ENCODE results near the gene HS3ST1.
A peak's percentile ranks its signal among the peaks of the same experiment; 100 is the strongest.

Gene HS3ST1

DNA sequence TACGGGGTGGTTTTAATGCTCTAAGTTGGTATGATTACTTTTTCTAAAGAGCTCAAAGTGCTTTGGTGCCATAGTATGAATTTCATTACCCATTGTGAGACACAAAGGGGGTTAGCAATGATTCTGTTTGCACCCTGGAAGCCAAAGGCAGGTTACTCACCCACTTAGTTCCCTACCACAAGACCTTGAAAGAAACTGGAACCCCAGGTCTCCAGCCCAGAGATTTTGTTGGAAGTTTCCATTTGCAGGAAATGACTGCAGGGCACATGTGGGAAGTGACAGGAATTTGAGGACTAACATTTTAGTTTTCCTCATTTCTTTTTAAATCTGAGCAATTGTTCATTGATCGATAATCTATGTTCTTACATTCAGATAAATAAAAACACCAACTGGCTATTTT is 1.8 kb upstream of the HS3ST1 start:
- DNase-seq: no peak

GRCh38 chr4:11429699-11430045 is 978 bp upstream of the HS3ST1 start:
- DNase-seq: no peak

DNA sequence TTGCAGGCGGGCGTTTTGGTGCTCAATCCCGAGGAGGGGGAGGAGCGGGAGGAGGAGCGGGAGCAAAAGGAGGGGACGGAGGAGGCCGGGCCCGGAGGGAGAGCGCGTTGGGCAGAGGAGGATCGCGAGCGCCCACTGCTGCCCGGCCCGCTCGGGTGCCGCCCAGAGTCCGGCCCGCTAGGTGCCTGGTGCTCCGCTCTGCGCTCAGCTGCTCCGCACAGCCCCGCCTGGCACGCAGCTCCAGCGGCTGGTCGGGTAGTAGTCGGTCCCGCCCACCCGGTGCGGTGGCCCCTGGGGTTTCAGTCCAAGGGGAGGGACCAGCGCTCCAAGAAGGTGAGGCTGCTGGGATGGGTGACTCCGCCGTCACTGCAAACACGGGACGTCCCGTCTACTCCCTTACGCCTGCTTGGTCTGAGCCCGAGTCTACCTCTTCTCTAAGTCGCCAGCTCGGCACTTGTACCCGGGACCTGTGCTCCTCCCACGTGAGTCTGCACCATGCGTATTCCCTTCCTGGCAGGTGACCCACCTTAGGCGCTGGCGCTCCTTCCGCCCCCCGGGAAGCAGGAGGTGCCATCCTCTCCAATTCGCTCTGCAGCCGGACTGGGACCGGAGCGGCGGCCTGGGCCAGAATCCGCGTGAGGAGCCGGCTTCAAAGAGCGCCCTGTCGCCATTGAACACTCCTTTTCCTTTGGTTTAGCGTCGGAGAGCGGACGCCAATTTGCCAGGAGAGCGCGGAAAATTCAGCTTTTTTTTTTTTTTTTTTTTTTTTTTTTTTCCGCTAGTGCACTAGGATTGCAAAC is 405 bp upstream of the HS3ST1 start:
- peak; percentile 19 for DNase-seq

DNA sequence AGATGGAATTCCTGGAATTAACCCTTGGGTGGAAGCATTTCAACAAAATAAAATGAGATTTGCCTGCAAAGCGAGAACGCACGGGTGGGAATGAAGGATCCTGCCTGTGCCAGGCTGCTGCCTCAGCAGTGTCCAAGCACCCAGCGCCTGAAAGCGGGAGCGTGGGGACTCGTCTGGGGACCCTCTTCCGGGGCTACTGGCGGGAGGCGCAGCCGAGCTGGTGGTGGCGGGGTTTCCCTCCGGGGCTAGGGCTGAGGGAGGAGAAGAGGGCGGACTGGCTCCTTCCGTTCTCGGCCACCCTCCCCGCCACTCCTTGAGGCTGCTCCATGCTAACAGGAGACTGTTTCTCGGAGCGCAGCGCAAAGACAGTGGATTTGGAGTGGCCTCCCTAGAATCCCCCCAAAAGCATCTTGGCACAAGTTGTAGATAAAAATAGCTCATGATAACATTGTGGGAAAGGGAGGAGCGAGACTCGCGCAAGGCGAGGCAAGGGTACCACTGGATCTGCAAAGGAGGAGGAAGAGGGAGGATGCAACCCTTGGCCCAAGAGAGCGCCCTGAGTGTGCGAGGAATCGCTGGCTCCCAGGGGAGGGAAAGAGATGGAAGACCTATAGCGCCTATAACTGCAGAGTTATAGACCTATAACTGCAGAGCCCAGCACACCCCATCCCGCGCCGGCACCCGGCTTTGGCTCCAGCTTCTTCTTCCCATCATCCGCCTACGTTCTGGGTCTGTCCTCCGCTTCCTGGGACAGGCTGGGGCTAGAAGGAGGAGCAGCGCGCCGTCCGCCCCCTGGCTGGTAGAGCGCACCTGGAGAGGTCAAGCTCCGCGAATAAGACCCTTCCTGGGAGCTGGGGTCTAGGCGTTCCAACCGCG is 1.3 kb downstream of the HS3ST1 start:
- DNase-seq: no peak

DNA sequence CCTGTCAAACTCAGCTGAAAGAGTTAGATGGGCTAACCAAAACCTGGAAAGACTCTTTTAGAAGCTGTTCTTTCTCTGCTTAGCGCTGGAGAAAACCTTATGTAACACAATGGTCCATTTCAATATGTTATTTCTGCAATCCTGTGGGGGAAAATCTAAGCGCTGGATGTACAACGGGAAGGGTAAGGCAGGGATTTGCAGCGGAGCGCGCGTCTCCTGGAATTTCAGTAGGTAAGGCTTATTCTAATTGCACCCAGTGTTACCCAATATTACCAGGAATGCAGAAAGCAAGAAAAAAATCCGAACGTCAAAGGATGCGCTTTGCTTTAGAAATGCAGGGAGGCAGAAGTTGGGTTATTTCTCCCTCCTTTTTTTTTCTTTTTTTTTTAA is 2.0 kb downstream of the HS3ST1 start:
- DNase-seq: no peak

GRCh38 chr4:11426003-11426402 is 2.7 kb downstream of the HS3ST1 start:
- no peak for DNase-seq

DNA sequence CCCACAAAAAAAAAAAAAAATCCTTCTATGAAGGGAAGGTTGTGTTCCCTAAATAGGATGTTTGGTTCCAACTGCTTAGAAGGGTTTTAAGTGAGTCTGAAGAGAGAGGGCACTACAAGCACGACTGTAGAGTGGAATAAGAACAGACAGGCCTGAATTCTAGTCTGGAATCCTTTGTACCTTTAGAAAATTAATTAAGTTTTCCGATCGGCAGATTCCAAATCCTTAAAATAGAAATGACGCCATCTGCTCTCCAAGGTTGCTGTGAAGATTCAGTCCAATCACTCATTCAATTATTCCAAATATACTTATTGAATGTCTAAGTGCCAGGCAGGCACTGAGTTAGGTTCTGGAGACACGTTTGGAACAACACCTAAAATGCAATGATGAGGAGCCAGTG is 3.8 kb downstream of the HS3ST1 start:
- DNase-seq: no peak

GRCh38 chr4:11424000-11424399 is 4.7 kb downstream of the HS3ST1 start:
- peak; percentile 37 for DNase-seq

DNA sequence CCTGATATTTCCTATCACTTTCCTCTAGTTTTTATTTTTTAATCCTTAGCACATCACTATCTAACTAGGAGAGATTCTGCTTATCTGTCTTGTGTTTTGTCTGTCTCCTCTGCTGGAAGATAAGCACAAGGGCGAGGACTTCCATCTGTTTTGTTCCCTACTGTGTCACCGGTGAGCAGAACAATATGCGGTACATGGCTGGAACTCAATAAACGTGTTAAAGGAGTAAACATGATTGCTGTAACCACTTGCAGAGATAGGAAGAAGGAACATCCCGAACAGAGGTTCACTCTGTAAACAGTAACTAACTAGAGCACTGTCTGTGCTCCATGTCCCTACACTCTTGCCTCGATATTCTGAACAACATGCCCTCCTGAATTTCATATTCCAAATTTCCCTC is 5.2 kb downstream of the HS3ST1 start:
- no peak for DNase-seq

DNA sequence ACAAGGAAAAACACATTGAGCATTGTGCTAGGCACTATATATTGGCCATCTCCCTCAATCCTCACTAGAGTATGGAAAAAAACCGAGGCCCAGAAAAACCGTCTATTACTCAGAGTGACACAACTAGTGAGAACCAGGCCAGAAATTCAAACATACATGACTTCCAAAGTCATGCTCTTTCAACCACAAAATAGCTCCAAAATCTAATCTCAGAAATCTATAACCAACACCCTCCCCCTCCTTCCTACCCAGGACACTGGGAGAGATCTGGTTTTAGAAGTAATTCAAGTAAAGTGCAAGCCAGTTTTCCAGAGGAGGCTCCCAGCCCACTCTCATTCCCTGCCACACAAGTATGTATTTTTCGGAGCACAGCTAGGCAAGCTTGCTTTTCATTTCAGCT is 7.6 kb downstream of the HS3ST1 start:
- DNase-seq: no peak

- no peak for DNase-seq
Measured at GRCh38 chr4:11420327-11420726, 8.4 kb downstream of the HS3ST1 start.

DNA sequence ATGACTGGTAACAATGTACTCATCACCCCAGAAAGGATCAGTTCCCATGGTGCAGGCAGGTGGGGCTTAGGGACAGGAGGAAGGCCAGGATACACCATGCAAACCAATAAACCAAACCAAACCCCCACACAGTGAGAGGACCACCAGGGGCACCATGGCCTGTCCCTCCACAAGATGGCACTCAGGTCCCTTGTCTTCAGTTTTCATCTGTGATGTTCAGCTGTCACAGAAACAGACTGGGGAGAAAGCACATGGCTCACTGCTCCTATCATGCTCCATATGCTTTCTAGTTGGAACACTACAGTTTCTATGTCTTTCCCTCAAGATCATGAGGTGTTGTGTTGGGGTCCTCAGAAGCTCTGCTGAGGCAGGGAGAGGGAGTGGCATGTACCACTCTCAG is 10.1 kb downstream of the HS3ST1 start:
- DNase-seq: peak; percentile 8

DNA sequence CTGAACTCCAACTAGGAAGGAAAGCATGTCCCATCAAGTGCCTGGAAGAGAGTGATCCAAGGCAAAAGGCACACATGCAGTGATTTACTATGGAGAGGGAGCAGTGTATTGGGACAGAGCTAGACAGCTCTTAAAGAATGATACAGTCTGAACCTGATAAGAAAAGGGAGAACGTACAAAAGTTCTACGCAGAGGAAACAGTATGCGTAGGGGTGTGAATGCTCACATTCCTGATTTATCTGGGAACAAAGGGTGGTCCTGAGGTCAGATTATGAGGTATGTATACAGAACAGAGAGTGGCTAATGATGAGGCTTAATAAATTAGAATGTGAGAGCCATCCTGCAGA is 12.0 kb downstream of the HS3ST1 start:
- DNase-seq: no peak

DNA sequence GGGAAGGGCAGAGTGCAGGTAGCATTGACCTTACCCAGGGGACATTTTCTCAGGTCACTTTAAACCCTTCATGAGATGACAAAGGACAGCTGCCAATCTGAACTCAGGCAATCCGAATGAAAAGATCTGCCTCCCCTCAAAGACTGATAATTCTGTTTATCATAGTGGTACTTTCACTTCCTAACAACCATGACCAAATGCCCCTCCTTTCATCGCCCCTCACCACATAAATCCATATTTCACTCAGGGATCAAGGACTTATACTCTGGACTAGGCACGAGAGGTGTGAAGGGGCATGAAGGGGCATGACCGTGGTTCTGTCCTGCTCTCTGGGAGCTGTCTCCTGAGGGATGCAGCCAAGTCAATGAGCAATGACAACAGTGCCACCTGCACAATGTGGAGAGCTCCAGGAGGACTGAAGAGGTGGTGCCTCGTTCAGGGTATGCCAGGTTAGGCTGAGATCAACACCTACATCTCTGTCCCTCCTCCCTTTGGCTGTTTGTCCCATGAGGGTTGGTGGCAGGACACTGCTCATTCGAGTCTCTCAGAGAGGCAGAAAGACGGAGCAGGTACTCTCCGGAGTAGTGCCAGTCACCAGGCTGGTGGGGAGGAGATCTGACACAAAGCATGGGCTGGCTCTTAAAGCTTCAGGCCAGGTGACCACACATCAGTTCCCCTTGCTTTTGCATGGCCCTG is 12.5 kb downstream of the HS3ST1 start:
- DNase-seq: no peak

- no peak for DNase-seq
Measured at GRCh38 chr4:11415409-11416070, 13.2 kb downstream of the HS3ST1 start.

GRCh38 chr4:11412211-11412610 is 16.5 kb downstream of the HS3ST1 start:
- DNase-seq: no peak

GRCh38 chr4:11409632-11410031 is 19.1 kb downstream of the HS3ST1 start:
- DNase-seq: no peak

DNA sequence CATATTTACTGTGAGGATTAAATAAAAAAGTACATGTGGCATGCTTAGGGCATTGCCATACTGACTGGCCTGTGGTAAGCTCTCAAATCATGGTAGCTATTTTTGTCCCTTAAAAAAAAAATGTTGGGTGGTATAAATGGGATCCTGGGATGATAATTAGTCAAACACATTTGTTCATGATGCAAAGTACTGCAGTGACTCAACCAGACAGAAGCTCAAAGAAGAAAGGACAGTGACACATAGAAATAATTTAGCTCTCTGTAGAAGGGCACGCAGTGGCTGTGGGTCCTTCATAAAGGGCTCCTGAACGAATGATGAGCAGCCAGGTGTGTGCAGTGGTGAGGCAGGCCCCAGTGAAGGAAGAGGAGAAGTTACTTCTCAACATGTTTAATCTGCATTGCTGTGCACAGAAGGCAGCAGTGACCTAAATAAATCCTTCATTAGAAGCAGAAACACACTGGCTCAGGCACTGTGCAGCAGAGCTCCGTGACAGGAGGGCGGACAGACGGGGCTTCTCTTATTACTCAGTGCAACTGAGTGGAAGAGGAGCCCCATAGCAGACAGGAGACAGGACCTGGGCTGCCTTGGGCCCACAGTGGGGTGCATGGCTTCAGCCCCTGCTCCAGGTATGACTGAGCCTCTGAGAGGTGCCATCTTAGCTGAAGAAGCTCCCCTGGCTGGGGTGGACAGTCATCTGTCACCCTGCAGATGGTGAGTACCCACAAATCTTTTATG is 20.3 kb downstream of the HS3ST1 start:
- DNase-seq: no peak

DNA sequence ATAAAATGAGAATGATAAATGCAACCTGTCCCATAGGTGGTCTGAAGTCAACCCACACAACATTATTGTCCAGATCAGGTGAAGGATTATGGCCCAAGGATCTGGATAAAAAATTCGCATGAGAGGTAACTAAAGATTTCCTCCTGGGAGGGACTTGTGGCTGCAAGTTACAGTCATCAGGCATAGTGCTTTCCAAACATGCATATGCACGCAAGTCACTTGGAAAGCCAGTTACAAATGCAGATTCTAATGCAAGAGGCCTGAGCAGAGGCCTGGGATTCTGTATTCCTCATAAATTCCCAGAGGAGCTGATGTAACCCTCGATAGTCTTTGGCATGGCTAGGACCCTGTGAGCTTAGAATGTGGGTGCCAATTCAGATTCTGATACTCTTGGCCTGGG is 21.1 kb downstream of the HS3ST1 start:
- no peak for DNase-seq

- DNase-seq: no peak
Measured at GRCh38 chr4:11404431-11404830, 24.3 kb downstream of the HS3ST1 start.

DNA sequence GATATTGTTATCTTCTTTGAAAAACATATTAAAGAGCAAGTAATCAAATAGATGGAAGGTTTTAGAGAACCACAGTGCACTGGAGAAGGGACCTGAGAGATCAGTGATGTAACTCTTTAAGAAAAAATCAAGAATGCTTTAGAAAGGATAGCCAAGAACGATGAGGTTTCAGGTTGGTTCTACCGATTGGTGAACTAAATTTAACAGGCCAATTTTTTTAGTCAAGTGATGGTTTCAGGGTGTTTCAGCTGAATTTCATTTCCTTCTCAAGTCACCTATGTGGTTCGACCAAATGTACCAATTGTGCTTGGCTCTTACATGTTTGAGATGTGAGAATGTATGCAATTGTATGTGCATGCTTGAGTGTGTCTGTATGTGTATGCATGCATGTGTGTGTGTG is 26.5 kb downstream of the HS3ST1 start:
- DNase-seq: no peak

DNA sequence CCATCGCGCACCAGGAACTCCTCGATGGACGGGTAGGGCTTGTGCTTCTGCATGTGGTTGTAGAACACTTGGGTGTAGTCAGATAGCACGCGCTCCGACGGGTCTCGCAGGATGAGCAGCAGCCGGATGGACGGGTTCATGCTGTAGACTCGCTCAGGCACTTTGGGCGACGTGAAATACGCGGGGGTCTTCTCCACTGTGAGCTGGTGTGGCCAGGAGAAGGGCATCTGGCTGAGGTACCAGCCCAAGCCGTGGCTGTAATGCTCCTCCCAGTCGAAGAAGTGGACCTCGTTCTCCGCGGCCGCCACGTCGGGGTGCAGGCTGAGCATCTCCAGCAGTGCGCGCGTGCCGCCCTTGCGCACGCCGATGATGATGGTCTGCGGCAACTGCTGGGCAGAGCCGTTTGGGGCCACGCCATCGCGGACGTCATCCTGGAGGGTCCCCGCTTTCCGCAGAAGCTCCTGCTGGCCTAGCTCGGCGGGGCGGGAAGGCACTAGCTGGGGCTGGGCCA is 29.2 kb downstream of the HS3ST1 start:
- DNase-seq: no peak

All from CD4-positive, alpha-beta T cell treated with Interleukin-12 subunit alpha and Interleukin-12 subunit beta, for 1 hour (primary cell).